ENCODE data around the gene OMP. TPM values are rescaled to one million over a fixed set of nuclear protein-coding genes. Genes with fewer than 3 reads are reported as not detected.

The OMP gene, protein sequence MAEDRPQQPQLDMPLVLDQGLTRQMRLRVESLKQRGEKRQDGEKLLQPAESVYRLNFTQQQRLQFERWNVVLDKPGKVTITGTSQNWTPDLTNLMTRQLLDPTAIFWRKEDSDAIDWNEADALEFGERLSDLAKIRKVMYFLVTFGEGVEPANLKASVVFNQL
- not detected in 2 replicates for total RNA-seq
- long read RNA-seq = 0 reads

DNA sequence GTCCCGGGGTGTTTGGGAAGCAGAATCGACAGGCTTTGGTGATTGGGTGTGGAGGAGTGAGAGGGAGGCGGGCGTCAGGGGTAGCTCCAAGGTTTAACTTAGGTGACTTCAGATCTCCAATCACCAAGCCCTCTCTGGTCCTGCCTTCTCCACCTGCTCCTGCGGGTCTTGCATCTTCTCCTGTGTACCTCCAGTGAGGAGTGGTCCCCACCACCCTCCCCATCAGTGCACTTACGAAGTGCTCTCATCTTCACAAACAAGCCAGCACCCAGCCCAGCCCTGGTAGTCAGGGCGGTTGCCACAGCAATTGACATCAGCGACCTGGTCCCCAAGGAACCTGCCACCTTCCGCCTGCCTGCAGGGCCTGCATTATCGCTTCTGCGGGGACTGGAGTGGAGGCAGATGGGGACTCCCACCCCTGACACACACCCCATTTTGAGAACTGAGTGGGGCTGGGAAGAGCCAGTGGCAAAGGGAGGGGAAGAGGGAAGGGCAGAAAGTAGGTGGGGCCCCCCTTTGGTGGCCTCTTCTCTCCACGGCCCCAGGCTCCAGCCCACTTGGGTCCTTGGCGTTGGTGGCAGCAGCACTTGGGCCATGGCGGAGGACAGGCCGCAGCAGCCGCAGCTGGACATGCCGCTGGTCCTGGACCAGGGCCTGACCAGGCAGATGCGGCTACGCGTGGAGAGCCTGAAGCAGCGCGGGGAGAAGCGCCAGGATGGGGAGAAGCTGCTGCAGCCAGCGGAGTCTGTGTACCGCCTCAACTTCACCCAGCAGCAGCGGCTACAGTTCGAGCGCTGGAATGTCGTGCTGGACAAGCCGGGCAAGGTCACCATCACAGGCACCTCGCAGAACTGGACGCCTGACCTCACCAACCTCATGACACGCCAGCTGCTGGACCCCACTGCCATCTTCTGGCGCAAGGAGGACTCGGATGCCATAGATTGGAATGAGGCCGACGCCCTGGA is at the start of gene OMP:
TSS of gene OMP (plus strand) at position 595 of the 965 bp plus-strand sequence. CDS start at position 595, 0 bp downstream.
- H3K4me3 Mint-ChIP-seq (ENCODE audit: unreplicated experiment) = no peak within 1 kb of the TSS
- H3K27ac Mint-ChIP-seq (ENCODE audit: unreplicated experiment) = no peak within 1 kb of the TSS
- H3K4me1 Mint-ChIP-seq (ENCODE audit: unreplicated experiment) = peaks cover 10% of the 10 kb centered on the region
- H3K9me3 Mint-ChIP-seq (ENCODE audit: unreplicated experiment) = no peaks in the 10 kb centered on the region
- no peak for DNase-seq (ENCODE audit: extremely low spot score, unreplicated experiment)
- TF ChIP-seq CTCF (IDR thresholded peaks at IDR 0.05) = no peak
- no peaks in the 10 kb centered on the region for H3K27me3 Mint-ChIP-seq (ENCODE audit: unreplicated experiment)
- H3K36me3 Mint-ChIP-seq (ENCODE audit: unreplicated experiment) = peaks cover 3% of the 10 kb centered on the region

DNA sequence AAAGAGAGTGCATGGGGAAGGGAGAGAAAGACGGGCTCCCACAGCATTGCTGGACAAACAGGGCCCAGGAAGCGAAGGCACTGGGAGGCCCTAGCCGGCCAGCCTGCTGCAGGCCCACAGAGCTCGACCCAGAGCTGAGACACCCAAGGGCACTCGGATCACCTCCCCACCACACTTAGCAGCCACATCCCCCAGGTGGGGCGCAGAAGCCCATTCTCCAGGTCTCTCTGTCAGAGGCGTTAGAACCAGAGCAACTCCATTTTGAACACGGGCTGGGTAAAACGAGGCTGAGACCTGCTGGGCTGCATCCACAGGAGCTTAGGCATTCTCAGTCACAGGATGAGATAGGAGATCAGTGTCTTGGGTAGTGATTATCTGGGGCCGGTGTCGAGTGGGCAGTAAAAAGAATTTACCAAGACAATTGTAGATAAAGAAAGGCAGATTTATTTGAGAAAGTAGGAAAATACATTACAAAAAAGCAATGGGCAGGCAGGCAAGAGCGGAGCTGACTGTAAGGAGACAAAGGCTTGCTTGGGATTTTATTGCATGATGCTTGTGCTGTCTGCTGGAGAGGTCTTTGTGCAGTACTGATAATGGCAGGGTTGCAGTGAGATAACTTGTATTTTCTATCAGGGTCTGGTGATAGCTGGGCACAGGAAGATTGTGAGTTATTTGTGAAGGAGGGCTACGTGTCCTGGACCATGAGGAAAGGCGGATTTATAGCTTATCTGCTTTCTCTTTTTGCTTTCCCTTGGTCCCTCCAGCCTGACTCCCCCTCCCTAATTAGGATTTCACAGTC is 49.2 kb upstream of the OMP start:
- DNase-seq (ENCODE audit: extremely low spot score, unreplicated experiment) = no peak
- Mint-ChIP-seq H3K9me3 (ENCODE audit: unreplicated experiment) (no peaks in the 10 kb centered on the region), H3K36me3 (ENCODE audit: unreplicated experiment) (no peaks in the 10 kb centered on the region), H3K4me1 (ENCODE audit: unreplicated experiment) (peaks cover 1% of the 10 kb centered on the region), H3K27ac (ENCODE audit: unreplicated experiment) (no peak overlapping the region), H3K4me3 (ENCODE audit: unreplicated experiment) (no peak overlapping the region), H3K27me3 (ENCODE audit: unreplicated experiment) (peaks cover 20% of the 10 kb centered on the region)
- TF ChIP-seq CTCF (IDR thresholded peaks at IDR 0.05) = no peak

GRCh38 chr11:77054084-77054483 is 48.6 kb upstream of the OMP start:
- DNase-seq (ENCODE audit: extremely low spot score, unreplicated experiment) = no peak
- Mint-ChIP-seq H3K4me3 (ENCODE audit: unreplicated experiment) (no peak overlapping the region), H3K27me3 (ENCODE audit: unreplicated experiment) (peaks cover 22% of the 10 kb centered on the region), H3K4me1 (ENCODE audit: unreplicated experiment) (peaks cover 1% of the 10 kb centered on the region), H3K9me3 (ENCODE audit: unreplicated experiment) (no peaks in the 10 kb centered on the region), H3K27ac (ENCODE audit: unreplicated experiment) (no peak overlapping the region), H3K36me3 (ENCODE audit: unreplicated experiment) (no peaks in the 10 kb centered on the region)
- no peak for TF ChIP-seq CTCF (IDR thresholded peaks at IDR 0.05)

- peaks cover 29% of the 10 kb centered on the region for H3K27me3 Mint-ChIP-seq (ENCODE audit: unreplicated experiment)
- H3K4me3 Mint-ChIP-seq (ENCODE audit: unreplicated experiment) = no peak overlapping the region
- no peaks in the 10 kb centered on the region for H3K9me3 Mint-ChIP-seq (ENCODE audit: unreplicated experiment)
- no peak overlapping the region for H3K27ac Mint-ChIP-seq (ENCODE audit: unreplicated experiment)
- no peaks in the 10 kb centered on the region for H3K36me3 Mint-ChIP-seq (ENCODE audit: unreplicated experiment)
- TF ChIP-seq CTCF (IDR thresholded peaks at IDR 0.05) = no peak
- peaks cover 1% of the 10 kb centered on the region for H3K4me1 Mint-ChIP-seq (ENCODE audit: unreplicated experiment)
- DNase-seq (ENCODE audit: extremely low spot score, unreplicated experiment) = no peak
Measured at GRCh38 chr11:77055101-77055561, 47.5 kb upstream of the OMP start.
